Measurements from ENCODE around the gene EXOC3.
"Not testable (repeated sequence)": the region's sequence is repeated elsewhere in the genome, so short reads cannot be mapped to it uniquely, and the experiment has no call there.

EXOC3 gene

GRCh38 chr5:485113-485945, 42.4 kb downstream of the EXOC3 start:
- DNase-seq (ENCODE audit: low read depth in 2 of 2) = no peak

GRCh38 chr5:485946-486491, 43.0 kb downstream of the EXOC3 start:
- DNase-seq (ENCODE audit: low read depth in 2 of 2) = no peak

- not testable (repeated sequence) for DNase-seq (ENCODE audit: low read depth in 2 of 2)
Measured at GRCh38 chr5:486597-486996, 43.6 kb downstream of the EXOC3 start.

GRCh38 chr5:488241-488640, 45.3 kb downstream of the EXOC3 start:
- no peak for DNase-seq (ENCODE audit: low read depth in 2 of 2)

GRCh38 chr5:488744-489688, 46.0 kb downstream of the EXOC3 start:
- DNase-seq (ENCODE audit: low read depth in 2 of 2) = no peak

GRCh38 chr5:489689-490080, 46.7 kb downstream of the EXOC3 start:
- no peak for DNase-seq (ENCODE audit: low read depth in 2 of 2)

GRCh38 chr5:490116-491106, 47.4 kb downstream of the EXOC3 start:
- no peak for DNase-seq (ENCODE audit: low read depth in 2 of 2)

GRCh38 chr5:491119-491855, 48.3 kb downstream of the EXOC3 start:
- no peak for DNase-seq (ENCODE audit: low read depth in 2 of 2)

- DNase-seq (ENCODE audit: low read depth in 2 of 2) = no peak
Measured at GRCh38 chr5:491856-492155, 48.8 kb downstream of the EXOC3 start.

- DNase-seq (ENCODE audit: low read depth in 2 of 2) = no peak
Measured at GRCh38 chr5:492314-492893, 49.4 kb downstream of the EXOC3 start.

- DNase-seq (ENCODE audit: low read depth in 2 of 2) = no peak
Measured at GRCh38 chr5:493119-493701, 50.2 kb downstream of the EXOC3 start.

- no peak for DNase-seq (ENCODE audit: low read depth in 2 of 2)
Measured at GRCh38 chr5:493758-494157, 50.8 kb downstream of the EXOC3 start.

GRCh38 chr5:494667-495255, 51.8 kb downstream of the EXOC3 start:
- no peak for DNase-seq (ENCODE audit: low read depth in 2 of 2)

- DNase-seq (ENCODE audit: low read depth in 2 of 2) = no peak
Measured at GRCh38 chr5:496028-496427, 53.1 kb downstream of the EXOC3 start.

- DNase-seq (ENCODE audit: low read depth in 2 of 2) = no peak
Measured at GRCh38 chr5:497090-497700, 54.2 kb downstream of the EXOC3 start.

GRCh38 chr5:497871-498509, 55.0 kb downstream of the EXOC3 start:
- DNase-seq (ENCODE audit: low read depth in 2 of 2) = no peak

- no peak for DNase-seq (ENCODE audit: low read depth in 2 of 2)
Measured at GRCh38 chr5:499233-500209, 56.5 kb downstream of the EXOC3 start.
